DMS53 treated with DMSO at 0.1 percent for 48 hours (cell line): ENCODE results near the gene SOX2.

Experiments used
- DNase-seq: peaks from one replicate; lab custom pipeline; 2025; ENCODE audit not compliant: unreplicated experiment; lab: John Stamatoyannopoulos, UW

SOX2 gene

GRCh38 chr3:181722766-181723425 lies 11.2 kb downstream of the SOX2 start:
- DNase-seq, result no peak

- no peak for DNase-seq
These were observed 12.0 kb downstream of the SOX2 start for GRCh38 chr3:181723625-181724191.

- DNase-seq, result no peak
These were observed 12.7 kb downstream of the SOX2 start for GRCh38 chr3:181724192-181724965.

DNA sequence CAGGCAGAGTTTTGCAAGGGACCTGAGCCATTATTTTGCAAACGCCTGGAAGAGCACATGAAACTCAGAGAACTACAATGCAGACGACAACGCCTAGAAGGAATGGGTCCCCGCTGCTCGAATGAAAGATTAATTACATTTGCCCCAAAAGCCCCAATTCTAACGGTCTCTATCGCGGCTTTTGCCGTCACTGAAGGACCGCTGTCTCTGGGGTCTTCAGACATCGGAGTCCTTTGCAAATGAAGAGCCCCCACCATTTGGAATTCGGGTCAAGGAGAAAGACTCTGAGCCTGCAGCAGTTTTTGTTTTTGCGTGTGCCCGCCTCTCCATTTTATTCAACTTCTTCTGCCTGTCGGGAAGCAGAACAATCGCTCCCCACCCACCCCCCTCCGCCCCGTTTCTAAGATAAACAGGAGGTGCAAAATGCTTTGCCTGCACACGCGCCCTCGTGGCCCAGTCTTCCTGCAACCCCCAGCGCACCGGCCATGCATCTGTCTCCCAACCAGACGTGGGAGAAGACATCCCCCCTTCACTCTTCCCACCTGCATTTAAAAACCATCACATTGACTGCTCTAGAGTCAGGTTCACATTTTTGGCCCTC lies 13.5 kb downstream of the SOX2 start:
- DNase-seq, result no peak

DNA sequence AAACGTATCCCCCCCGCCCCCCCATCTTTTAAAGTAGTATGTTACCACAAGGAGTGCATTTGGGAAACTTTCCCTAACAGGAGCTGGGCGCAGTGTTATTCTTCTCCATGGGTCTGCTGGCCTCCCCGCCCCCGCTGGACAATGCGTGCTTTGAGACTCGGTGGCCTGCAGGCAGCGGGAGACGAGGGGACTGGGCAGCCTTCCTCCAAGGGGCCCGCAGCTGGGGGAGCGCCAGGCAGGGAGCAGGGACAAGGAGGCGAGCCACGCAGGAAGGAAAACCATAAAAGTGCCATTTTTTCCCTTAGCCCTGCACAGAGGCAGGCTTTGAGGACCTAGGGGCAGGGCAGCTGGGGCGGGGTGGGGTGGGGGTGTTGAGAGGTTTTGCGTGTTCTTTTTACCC lies 14.1 kb downstream of the SOX2 start:
- no peak for DNase-seq

GRCh38 chr3:181726351-181727330 lies 14.9 kb downstream of the SOX2 start:
- DNase-seq, result peak; percentile 63

GRCh38 chr3:181727341-181728032 lies 15.8 kb downstream of the SOX2 start:
- peak; percentile 54 for DNase-seq

DNA sequence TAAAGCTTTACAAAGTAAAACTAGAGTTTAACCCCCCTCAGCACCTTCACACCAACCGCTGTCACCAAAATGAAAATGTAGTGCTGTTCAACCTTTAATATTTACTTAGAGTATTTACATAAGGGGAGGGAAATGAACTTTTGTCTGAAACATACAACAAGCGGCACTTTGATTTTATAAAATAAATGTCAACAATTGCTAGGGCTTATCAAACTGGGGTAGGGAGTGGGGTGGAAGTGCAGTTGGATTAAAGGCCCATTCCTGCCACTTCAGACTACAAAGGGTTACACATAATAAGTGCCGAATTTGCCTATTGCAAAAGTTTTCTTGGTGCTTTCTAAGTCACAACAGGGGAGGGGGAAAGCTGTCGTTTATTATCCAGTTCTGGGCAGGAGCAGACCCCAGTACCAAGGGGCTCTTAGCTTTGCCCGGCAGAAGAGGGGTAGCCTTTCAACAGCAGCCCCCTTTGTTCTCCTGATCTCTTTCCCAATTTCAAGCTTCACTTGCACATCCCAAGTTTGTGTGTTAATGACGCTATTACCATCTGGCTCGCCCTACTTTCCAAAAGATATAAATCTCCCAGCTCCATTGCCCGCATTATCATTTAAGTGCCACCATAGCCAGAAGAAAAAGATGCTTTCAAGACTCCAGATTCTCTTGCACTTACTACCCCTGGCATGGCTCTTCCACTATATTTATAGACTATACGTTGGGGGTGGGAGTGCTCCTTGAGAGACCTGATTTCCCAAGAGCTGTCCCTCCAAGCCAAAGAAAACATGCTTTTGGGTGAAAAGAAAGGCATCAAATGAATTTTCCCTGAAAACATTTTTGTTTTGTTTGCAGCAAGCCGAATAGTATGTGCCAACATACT lies 17.0 kb downstream of the SOX2 start:
- DNase-seq, result no peak

DNA sequence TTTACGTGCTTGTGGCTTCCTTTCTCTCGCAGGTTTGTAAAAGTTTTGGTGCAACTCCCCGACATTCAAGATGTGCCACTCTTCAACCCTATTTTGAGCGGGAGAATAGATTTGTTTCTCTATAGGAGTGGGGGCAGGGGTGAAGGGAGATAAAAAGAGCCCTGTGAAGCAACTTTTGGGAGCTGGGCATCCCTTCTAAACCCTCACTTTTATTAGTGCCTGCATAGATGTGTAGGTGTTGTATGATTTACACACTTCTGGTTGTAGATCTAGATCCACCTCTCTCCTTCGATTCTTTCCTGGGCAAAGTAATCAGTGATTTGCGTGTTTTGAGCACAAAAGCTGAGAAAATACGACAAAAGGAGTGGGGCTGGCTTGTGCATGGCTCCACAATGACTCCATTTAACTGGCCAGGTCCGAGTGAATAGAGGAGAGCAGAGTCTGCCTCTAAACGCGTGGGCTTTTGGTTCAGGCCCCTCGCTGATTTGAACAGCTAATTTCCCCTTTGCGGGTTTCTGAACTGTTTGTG lies 17.7 kb downstream of the SOX2 start:
- DNase-seq, result no peak

GRCh38 chr3:181730316-181730715 lies 18.6 kb downstream of the SOX2 start:
- DNase-seq, result no peak

DNA sequence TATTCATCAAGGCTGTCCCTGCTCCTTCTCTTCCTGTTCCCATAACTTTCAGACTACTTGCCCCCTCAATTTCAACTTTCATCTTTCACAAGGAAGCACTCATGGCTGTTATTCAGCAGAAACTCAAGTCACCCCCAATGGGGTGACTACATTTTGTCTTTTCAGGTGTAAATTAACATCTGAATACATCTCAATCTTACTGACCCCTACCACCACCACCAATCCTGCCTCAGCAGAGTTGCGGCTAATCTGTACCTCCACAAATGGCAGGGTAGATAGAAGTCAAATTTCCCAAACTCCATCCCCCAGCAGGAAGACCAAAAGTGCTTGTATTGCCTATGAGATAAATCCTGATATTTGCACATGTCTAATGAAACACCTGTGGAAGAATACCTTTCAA lies 19.2 kb downstream of the SOX2 start:
- no peak for DNase-seq

DNA sequence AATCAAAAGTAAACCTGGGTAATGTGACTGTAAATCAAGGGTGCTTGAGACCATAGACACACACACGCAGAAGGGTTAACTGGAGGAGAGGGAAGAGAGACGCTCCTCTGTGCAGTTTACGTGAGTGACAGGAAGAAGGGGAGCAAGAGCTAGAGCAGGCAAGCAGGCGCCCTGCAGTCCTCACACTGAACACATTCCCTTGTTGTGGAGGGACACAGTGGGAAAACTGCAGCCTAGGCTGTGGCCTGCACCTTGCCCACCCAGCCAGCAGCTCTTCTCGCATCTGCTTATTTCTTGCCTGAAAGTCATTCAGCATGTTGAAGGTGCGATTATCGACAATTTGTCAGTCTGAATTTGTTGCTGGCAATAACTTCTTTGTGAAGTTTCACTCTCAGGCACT lies 24.2 kb downstream of the SOX2 start:
- no peak for DNase-seq

DNA sequence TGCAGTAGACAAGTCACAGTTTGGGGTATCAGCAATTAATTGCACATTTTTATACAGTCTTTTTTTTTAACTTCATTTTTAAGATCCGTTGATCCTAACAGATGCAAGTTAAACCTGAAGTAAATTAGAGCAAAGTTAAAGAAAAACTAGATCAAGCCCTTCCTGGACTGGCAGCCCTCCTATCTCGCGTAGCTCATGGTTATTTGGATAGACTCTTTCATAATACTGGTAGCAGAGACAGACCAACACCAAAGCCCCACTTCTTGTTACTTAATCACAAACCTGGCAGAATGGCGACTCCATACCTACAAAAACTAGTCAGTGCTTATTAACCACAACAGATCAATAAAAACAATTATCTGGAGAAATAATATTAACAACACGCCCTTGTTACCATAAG lies 26.8 kb downstream of the SOX2 start:
- DNase-seq, result no peak

GRCh38 chr3:181739628-181740027 lies 27.9 kb downstream of the SOX2 start:
- no peak for DNase-seq

DNA sequence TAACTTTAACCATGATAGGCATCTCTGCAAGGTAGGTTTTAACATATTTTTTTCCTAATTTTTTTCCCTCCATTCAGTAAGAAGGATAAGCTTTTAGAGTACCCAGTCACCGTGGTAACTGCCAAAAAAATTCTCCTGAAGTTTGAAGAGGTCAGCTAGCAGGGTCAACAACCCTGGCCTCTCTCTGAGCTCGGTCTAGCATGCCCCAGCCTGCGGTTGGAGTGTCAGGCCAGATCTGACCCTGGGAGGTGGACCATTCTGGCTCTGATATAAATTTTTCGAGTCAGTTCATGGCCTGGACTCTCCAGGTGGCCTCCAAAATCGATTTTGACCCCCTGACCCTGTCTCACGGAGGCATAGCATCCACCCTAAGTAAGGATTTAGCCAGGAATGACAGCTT lies 29.7 kb downstream of the SOX2 start:
- DNase-seq, result no peak

- DNase-seq, result no peak
These were observed 40.5 kb downstream of the SOX2 start for GRCh38 chr3:181752202-181752671.

DNA sequence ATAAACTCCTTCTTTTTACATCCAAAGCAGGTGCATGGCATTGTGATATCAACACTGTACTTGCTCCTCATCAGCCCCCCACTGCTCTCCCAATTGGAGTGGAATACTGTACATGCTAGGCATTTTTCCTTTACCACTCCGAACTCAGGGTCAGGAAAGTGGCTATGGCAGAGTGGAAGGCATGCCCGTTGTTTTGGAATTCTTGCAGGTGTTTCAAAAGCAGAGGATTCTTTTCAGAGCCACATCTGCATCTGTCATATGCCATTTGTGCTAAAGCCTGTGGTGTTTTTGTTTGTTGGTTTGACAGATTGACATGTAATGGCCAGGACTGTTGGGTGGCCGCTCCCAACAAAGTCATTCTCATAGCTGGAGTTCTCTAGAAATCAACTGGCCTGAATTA lies 41.7 kb downstream of the SOX2 start:
- no peak for DNase-seq

DNA sequence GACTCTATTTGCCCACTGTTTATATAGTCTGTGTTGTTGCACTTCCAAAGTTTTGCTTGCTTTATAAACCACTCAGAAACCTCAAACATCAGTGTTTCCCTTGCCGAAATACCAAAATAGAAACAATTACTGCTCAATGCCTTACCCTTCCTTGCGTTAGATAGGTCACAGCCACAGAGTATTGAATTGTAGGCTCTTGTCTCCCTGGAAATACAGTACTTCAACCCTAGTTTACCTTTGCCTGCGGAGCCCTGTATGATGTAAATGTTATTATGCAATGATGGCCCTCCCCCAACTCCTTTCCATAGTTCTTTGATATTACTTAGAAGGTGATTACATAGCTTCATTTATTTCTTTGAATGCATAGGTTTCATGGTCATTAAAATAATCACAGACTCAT lies 44.2 kb downstream of the SOX2 start:
- DNase-seq, result no peak
